Activated CD8-positive, alpha-beta memory T cell treated with anti-CD3 and anti-CD28 coated beads for 48 hours (primary cell): ENCODE data around the gene FBXL14.
"Not testable (repeated sequence)": the region's sequence is repeated elsewhere in the genome, so short reads cannot be mapped to it uniquely, and the experiment has no call there.

Experiments used
- DNase-seq, 3 experiments: peaks; one replicate each; pipeline ENCODE4 v3.0.0-alpha.2; 2020; ENCODE audit warnings: low read depth in 2 of 3, low spot score in 2 of 3

Gene FBXL14

GRCh38 chr12:1574865-1575259, 19.5 kb downstream of the FBXL14 start:
- no peak for DNase-seq

DNA sequence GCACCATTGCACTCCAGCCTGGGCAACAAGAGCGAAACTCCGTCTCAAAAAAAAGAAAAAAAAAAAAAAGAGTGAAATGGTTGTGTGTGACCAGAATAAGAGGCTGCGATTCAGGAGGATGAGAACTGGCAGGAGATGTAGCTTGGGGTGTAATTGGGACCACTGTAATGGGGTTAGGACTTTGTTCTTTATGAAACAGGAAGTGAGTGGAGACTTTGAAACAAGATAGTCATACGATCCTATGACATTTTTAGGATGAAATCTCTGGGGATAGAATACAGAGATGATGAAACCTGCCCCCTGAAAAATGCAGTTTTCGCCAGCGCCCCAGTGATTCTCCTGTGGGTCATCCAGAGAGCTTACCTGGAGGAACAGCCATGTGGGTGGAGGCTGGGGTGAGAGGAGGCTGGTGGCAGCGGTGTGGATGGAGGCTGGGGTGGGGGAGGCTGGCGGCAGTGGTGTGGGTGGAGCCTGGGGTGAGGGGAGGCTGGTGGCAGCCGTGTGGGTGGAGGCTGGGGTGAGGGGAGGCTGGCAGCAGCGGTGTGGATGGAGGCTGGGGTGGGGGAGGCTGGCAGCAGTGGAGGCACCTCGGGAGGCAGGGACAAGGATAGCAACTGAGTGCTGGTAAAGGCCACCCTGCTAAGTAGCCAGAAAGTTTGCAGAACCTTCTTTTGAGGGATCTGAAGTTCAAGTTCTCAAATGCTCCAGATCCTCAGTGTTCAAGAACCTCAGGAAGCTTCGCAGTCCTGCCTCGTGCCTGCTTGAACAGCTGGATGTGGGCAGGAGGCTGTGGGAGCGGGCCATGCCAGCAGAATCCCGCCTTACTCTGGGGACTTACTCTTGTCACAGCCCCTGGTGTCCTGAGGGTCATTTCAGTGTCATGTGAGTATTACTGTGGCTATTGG, 20.2 kb downstream of the FBXL14 start:
- no peak for DNase-seq

GRCh38 chr12:1572731-1573130, 21.6 kb downstream of the FBXL14 start:
- no peak for DNase-seq

- no peak for DNase-seq
Measured at GRCh38 chr12:1567852-1568251, 26.5 kb downstream of the FBXL14 start.

GRCh38 chr12:1566449-1567135, 27.8 kb downstream of the FBXL14 start:
- no peak for DNase-seq

DNA sequence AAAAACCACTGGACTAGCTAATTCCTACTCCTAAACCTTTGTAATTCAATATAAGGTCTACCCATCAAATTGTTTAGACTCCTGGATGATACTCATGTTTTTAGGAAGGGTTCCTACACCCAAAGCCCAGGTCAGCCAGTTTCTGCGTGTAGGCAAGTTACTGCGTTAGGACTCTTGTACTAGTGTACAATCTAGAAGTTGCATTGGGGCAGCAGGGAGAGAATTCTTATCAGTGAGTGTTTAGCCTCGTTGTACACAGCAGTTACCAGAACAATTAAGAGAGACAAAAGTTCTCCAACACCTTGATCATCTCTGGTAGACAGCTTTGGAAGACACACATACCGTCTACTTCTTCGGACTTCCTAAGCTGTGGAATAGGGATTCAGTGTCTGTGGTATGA, 29.2 kb downstream of the FBXL14 start:
- no peak for DNase-seq

- no peak for DNase-seq
Measured at GRCh38 chr12:1564067-1564466, 30.3 kb downstream of the FBXL14 start.

DNA sequence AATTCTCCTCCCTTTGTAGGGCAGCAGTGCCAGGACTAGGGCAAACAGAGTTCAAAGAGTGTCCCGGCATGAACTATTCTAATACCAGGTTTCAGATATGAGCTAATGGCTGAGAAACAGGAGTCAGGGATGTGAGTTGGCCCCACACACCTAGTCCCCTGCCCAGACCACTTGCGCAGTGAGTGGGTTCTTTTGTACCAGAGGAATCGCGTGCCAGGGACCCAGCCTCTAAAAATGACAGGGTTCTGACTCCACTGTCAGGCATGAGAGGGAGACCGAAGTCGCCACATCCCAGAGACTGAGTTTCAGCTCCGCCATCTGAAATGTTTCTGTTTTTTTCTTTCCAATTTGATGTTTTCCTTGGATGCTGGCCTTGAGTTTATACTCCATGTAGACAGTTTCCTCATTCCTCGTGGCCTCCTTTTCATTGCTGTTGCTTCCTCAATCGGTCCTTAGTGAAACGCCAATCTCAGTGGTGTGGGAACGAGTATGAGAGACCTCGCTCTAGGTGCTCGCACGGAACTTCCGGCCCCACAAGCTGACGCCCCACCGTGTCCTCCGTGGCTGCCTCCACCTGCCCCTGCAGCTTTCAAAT, 31.5 kb downstream of the FBXL14 start:
- no peak for DNase-seq

DNA sequence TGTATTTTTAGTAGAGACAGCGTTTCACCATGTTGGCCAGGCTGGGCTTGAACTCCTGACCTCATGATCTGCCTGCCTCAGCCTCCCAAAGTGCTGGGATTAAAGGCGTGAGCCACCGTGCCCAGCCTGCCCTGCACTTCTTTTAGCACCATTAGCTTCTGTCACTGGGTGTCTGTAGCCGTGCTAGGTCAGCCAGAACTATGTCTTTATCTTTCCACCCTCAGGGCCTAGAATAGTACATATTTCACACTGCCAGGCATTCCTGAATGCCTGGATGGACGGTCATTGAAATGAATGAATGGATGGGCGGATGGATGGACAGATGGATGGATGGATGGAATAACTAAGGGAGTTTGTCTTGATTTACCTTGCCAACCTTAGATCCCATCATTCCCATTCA, 33.7 kb downstream of the FBXL14 start:
- no peak for DNase-seq

- no peak for DNase-seq
Measured at GRCh38 chr12:1559676-1560091, 34.7 kb downstream of the FBXL14 start.

DNA sequence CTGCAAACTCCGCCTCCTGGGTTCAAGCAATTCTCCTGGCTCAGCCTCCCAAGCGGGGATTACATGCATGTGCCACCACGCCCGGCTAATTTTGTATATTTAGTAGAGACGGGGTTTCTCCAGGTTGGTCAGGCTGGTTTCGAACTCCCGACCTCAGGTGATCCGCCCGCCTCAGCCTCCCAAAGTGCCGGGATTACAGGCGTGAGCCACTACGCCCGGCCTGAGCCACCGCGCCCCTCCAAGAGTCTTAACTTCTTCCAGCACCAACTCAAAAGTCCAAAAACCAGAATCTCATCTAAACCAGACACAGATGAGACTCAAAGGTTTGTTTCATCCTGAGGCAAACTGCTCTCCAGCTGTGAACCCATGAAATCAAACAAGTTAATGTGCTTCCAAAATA, 36.3 kb downstream of the FBXL14 start:
- DNase-seq, result not testable (repeated sequence)

DNA sequence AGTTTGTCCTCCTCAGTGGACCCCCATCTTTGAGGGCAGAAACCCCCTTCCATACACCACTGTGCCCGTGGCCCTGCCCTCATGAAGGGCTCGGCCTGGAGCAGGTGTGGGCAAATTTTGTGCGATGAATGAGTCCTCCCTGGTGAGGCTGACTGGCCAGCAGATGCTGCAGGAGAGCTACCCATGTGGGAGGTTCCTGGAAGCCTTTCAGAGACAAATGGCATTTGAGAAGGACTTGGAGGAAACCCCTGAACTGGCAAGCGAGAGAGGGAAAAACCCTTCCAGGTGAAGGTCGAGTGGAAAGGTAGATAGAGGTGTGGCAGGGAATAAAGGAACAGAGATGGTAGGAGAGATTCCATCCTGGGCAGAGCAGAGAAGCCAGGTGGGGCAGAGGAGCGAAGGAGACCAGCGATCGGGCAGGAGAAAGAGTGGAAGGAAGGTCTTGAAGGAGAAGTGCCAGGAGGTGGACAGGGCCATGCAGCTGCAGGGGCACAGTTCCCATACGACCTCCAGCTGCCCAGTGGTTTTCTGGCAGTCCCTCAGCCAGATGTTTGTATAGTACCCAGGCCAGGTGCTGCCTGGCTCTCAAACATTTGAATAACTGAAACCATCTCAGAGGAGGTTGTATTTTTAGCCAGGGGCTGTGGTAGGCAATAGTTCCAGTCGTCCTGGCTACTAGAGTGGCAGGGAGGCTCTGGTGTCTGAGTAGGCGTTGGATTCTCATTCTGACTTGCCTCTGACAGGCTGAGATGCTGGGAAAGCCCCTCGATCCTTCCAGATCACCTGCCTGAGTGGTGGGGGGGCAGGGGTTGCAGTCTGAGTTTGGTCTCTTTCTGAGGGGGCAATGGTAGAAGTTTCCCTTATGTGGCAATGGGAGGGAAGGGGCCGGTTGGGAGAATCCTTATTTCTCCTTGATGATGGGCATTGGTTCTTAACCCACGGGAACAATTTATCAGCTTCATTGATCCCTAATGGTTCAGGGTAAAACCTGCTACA, 40.1 kb downstream of the FBXL14 start:
- DNase-seq, result peak in 2 of 3 experiments; percentile 24 to 31

GRCh38 chr12:1553536-1553935, 40.8 kb downstream of the FBXL14 start:
- no peak for DNase-seq

GRCh38 chr12:1552911-1553491, 41.4 kb downstream of the FBXL14 start:
- DNase-seq, result no peak

DNA sequence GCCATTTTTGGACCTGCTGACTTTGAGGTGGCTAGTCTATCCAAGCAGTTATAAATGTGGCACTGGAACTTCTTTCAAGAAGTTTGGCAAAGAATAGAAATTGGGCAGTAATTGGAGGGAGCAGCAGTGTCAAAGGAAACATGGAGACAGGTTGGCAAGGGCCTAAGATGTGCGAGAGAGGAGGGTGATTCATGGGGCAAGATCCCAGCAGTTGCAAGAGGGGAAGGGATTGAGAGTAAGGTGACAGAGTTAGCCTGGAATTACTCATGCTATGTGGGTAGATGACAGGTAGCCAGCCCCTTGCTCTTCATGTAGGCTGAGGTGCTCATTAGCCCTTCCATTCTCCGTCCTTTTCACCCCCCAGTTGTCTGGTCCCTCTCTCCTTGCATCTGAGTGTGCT, 42.2 kb downstream of the FBXL14 start:
- DNase-seq, result no peak

DNA sequence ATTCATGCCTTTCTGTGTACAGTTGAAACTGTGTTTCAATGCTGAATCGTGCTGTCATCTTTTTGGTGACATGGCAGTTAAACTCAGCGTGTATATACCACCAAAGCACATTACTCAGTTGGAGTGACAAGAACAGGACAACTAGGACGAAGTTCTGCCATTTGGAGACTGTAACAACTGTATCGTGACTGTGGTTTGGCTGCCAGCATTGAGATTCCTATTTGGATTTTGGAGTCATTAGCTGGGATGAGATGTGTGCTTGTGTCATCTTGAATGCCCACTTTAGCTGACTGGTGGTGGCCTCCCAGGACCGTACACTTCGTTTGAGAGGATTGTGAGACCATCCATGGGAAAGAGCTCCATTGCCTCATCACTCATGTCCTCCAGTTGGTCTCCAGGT, 42.9 kb downstream of the FBXL14 start:
- no peak for DNase-seq

GRCh38 chr12:1546931-1547640, 47.3 kb downstream of the FBXL14 start:
- no peak for DNase-seq

DNA sequence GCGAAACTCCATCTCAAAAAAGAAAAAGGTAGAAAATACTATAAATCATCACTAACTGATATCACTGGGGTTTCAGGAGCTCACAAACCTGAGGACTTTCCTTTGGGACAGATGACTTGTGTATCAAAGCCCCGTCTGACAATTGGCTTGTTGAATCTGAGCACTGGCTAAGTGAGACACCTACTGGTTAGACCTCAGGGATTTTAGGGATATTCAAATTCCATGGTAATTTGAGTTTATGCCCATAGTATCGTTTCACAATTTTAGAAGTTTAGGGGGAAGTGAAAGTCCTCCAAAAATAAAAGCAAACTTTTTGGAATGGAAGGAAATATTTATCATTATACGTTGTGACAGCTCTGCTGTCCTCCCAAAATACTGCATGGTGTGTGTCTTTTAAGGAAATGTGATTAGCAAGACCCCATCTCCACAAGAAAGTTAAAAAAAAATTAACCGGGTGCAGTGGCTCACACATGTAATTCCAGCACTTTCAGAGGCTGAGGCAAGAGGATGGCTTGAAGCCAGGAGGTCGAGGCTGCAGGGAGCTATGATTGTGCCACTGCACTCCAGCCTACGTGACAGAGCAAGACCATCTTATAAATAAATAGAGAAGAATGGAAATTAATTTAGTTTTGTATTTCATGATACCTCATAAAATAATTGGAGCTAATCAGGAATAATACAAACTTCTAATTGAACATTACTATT, 49.2 kb downstream of the FBXL14 start:
- DNase-seq, result no peak

- DNase-seq, result no peak
Measured at GRCh38 chr12:1542599-1542998, 51.8 kb downstream of the FBXL14 start.
